Ovary (tissue), 3 donors: Measurements from ENCODE around the gene WWOX.

Experiments
- CTCF ChIP-seq, 3 donors: fragments of 450-650 bp in 2 of 3; fragments of 200-600 bp in 1 of 3; IDR thresholded peaks; one replicate each; pipeline versions ENCODE4 v1.5.1 to v1.8.0; 2016 to 2022; ENCODE audit warnings: antibody characterized with exemption in 3 of 3, mild to moderate bottlenecking in 1 of 3
- POLR2A ChIP-seq: fragments of 450-650 bp; IDR thresholded peaks from one replicate; pipeline ENCODE4 v1.6.1; 2017; ENCODE audit warnings: antibody characterized with exemption, mild to moderate bottlenecking, moderate library complexity
- donor health status: DM: no; HTN: no; CAD: no.

- no peak for TF ChIP-seq CTCF (IDR thresholded peaks at IDR 0.05)
- TF ChIP-seq POLR2A: no peak
These were observed 1.9 kb upstream of the WWOX start for GRCh38 chr16:78097548-78097947.
